Measurements from ENCODE around the gene PPP2R5A. TPM values are rescaled to one million over a fixed set of nuclear protein-coding genes. Genes with fewer than 3 reads are reported as not detected.

PPP2R5A gene
- total RNA-seq, 1 experiment from 2014 or later: 22.0 TPM

DNA sequence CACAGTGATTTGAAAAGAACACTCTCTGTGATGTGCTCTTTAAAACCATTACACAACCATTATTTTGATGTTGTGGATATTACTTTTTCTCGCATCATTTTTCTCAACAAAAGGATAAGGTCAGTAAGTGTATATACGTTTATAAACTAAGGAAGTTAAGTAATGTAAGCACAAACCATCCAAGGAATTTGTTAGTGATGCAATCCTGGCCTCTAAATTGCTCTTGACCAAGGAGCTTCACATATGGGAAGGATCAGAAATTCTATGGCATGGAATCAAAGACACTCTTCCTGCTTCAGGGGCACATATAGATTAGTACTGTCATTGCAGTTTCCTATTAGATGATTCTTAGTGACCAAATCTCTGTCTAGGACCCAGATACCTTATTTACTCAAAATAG is 3.6 kb upstream of the PPP2R5A start:
- Histone ChIP-seq H3K27me3 (ENCODE audit: insufficient read depth, low read length) (no peaks in the 10 kb centered on the region), H3K14ac (ENCODE audit: insufficient read depth, low read length) (no peak overlapping the region), H3K18ac (ENCODE audit: insufficient read length, low read depth, low read length) (no peak overlapping the region), H3K23ac (ENCODE audit: insufficient read length, low read depth, low read length) (no peak overlapping the region), H4K5ac (ENCODE audit: insufficient read length, low read depth, low read length) (no peak overlapping the region), H2BK12ac (ENCODE audit: insufficient read length, low read depth, low read length) (no peak overlapping the region), H2AK5ac (ENCODE audit: insufficient read length, low read length) (no peak overlapping the region), H3T11ph (ENCODE audit: low read length) (no peak overlapping the region), H2BK120ac (ENCODE audit: low read depth, low read length, poor library complexity, severe bottlenecking) (no peak overlapping the region), H3K27ac (ENCODE audit: insufficient read length, low read depth, low read length) (no peak overlapping the region), H3K4ac (ENCODE audit: low read depth, low read length) (no peak overlapping the region), H3K79me2 (ENCODE audit: insufficient read depth, low read length) (no peaks in the 10 kb centered on the region), H2BK15ac (ENCODE audit: low read depth, low read length) (no peak overlapping the region), H3K56ac (ENCODE audit: insufficient read length, low read depth, low read length) (no peak overlapping the region), H3K4me1 (ENCODE audit: insufficient read depth, low read length) (no peaks in the 10 kb centered on the region; the same call in 1 of the 2 replicates), H2BK20ac (ENCODE audit: low read depth, low read length, poor library complexity, severe bottlenecking) (no peak overlapping the region), H2BK5ac (ENCODE audit: insufficient read length, low read length) (no peak overlapping the region), H2AFZ (ENCODE audit: low read length) (no peak overlapping the region), H4K8ac (replicated peaks; ENCODE audit: insufficient read length, low read depth, low read length) (no peak overlapping the region), H4K20me1 (ENCODE audit: control insufficient read depth, insufficient read depth, insufficient read length) (no peaks in the 10 kb centered on the region), H3K9me3 (ENCODE audit: control insufficient read depth, low read depth, low read length) (no peaks in the 10 kb centered on the region), H3K23me2 (ENCODE audit: insufficient read length, low read depth, low read length, poor library complexity, severe bottlenecking) (peaks cover 6% of the 10 kb centered on the region), H3K79me1 (ENCODE audit: insufficient read depth, low read depth, low read length, poor library complexity, severe bottlenecking) (no peaks in the 10 kb centered on the region), H3K4me2 (ENCODE audit: insufficient read depth, insufficient read length, low read length) (no peak overlapping the region), H4K91ac (ENCODE audit: insufficient read length, low read depth, low read length) (no peak overlapping the region), H3K9ac (ENCODE audit: extremely low read depth, insufficient read length, low read length) (no peak overlapping the region)
- Mint-ChIP-seq H3K4me1 (peaks cover 9 to 11% of the 10 kb centered on the region in 2 experiments), H3K27me3 (ENCODE audit: low read depth) (no peaks in the 10 kb centered on the region; the same call in 1 of the 2 replicates), H3K9me3 (peaks cover 3% of the 10 kb centered on the region in 2 experiments; a peak in 2 of 5 replicates), H3K4me3 (no peak overlapping the region), H3K27ac (no peak overlapping the region), H3K36me3 (ENCODE audit: insufficient read depth in 1 of 3, low read depth in 3 of 3) (no peaks in the 10 kb centered on the region)
- DNase-seq: no peak
- WGBS (ENCODE audit: extremely low coverage, insufficient read length, low lambda C conversion rate): no CpG with 5 or more reads among the region's 2 CpGs
- TF ChIP-seq, protein P1, sequence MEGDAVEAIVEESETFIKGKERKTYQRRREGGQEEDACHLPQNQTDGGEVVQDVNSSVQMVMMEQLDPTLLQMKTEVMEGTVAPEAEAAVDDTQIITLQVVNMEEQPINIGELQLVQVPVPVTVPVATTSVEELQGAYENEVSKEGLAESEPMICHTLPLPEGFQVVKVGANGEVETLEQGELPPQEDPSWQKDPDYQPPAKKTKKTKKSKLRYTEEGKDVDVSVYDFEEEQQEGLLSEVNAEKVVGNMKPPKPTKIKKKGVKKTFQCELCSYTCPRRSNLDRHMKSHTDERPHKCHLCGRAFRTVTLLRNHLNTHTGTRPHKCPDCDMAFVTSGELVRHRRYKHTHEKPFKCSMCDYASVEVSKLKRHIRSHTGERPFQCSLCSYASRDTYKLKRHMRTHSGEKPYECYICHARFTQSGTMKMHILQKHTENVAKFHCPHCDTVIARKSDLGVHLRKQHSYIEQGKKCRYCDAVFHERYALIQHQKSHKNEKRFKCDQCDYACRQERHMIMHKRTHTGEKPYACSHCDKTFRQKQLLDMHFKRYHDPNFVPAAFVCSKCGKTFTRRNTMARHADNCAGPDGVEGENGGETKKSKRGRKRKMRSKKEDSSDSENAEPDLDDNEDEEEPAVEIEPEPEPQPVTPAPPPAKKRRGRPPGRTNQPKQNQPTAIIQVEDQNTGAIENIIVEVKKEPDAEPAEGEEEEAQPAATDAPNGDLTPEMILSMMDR (conservative IDR thresholded peaks at IDR 0.05): no peak
